HG02943 (cell line): Measurements from ENCODE around the gene SLC26A9.

Experiments
- ATAC-seq: cut with Tn5 transposase; IDR thresholded peaks from one replicate; pipeline ENCODE4 v1.9.1; 2021; ENCODE audit warnings: mild to moderate bottlenecking, low read depth, moderate library complexity; ENCODE audit not compliant: unreplicated experiment

SLC26A9 gene

DNA sequence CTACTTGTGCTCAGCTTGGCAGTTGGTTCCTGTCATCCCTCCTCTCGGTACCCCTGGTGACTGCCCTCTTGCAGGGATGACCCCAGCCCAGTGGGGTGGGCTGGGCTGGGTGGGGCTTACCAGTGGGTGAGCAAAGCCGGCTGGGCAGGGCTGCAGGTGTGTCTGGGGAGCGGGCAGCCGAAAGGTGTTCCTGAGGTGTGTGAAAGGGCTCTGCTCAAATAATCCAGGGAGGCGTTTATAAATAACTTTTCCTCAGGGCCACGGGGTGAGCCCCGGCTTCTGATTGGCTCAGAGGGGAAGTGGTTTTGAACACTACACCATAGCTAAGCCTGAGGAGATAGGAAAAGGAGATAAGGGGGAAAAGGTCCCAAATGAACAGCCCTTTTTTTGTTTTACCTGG lies at the start of gene SLC26A9:
Gene SLC26A9 (minus strand): TSS at position 212 of the 400 bp plus-strand sequence. CDS start 7,636 bp downstream, outside the sequence.
- ATAC-seq: no peak

GRCh38 chr1:205992218-205992882 lies 49.1 kb upstream of the SLC26A9 start:
- ATAC-seq: no peak

DNA sequence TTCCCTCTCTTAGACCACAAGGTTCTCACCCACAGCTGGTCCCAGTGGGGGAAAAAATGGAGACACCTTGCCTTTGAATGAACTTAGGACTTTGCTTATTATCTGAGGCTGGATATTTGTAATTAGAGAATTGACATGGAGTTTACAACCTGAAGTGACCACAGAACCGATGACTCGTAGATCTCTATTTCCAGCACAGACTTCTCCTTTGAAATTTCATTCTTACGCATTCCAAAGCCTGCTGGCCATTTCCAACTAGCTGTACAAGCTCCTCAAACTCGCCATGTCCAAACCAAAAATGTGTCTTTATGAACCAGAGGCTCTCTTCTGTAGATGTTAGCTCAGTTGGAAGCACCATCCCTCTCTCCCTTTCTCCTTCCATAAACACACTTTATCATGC lies 48.0 kb upstream of the SLC26A9 start:
- no peak for ATAC-seq

GRCh38 chr1:205990226-205990625 lies 47.0 kb upstream of the SLC26A9 start:
- ATAC-seq: no peak

DNA sequence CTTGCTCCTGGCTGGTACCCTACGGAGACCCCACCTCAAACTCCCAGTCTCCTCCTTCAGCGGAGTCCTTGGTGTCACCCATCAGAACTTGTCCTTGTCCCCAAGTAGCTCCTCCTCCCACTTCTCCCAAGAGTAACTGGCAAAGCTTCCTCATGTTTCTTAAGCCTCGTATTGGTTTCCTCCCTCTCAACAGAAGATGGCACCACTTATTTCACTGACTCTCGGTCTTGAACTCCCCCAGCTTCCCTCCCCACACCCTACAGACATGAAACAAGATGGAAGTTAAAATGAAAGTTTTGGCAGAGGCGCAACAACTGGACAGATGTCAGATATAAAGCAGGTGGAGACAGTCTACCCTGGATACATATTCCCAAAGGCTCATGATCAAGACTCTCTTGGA lies 46.5 kb upstream of the SLC26A9 start:
- ATAC-seq: no peak

DNA sequence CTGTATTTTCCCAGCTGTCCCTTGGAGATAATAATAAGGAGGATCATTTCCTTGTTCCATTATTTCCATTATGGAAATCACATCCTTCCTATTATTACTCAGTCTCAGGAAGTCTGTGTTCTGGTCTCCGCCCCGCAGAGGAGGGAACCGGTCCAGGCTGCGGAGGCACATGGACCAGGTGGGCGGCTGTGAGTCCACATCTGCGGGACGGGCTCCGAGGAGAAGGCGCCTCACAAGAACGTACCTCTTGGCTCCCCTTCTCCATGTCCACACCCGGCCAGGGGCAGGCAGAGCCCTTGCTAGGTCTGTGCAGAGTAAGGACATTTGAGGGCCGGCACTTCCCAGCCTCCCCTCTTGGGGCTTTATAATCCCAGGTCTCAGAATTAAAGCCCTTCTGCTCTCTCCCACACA lies 45.3 kb upstream of the SLC26A9 start:
- no peak for ATAC-seq

DNA sequence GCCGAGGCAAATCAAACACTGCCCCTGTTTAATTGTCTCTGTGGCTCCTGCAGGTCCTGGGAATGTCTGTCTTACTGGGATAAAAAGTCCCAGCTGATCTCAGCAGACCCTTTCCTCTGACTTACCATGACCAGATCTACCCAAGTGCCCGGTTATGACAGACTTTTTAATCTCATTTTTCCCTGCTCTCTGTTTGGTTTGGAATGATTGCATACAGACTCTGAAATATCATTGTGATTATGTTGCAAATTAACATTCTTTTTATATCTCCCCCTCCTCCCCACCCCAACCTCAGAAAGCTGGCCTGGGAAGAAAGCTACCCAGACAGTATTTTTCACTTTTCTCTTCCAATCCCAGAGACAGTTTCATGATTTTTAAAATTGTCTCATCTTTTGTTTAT lies 43.6 kb upstream of the SLC26A9 start:
- ATAC-seq: no peak

DNA sequence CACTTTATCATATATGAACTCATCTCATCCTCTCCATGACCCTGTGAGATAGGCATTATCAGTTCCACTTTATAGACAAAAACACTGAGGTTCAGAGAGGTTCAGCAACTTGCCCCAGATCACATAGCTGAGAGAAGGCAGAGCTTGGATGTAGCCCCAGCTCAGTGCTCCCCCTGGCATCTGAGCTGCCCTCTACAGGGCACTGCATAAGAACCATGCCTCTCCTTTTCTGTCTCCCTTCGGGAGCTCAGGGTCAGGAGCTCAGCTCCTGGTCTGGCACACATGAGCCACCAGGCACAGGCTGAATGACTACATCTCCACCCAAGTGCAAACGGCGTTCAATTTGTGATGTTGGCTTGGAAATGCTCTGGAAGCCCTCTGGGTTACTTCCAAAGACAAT lies 43.0 kb upstream of the SLC26A9 start:
- no peak for ATAC-seq

DNA sequence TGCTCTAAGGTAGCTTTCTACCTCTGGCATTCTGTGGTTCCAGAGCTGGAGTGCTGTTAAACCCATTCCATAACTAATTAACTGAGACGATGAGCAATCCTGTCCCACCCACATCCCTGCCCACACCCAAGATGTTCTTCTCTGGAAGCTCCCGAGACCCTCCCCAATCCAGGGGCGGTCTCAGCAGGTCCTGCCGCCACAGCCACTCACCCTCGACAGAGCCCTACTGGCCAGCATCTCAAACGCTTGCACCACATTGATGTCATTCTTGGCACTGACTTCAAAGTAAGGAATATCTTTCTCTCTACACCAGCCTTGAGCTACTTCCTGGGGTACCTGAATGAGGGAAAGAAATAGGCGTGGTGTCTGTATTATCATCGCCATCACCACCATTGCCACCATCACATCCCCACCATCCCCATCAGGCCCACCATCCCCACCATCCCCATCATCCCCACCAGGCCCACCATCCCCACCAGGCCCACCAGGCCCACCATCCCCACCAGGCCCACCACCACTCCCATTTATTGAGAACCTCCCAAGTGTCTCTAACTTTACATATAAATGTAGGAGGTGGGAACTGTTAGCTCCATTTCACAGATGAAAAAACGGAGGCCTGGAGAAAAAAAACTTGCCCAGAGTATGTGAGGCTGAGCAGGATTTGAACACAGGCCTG lies 42.2 kb upstream of the SLC26A9 start:
- ATAC-seq: no peak

DNA sequence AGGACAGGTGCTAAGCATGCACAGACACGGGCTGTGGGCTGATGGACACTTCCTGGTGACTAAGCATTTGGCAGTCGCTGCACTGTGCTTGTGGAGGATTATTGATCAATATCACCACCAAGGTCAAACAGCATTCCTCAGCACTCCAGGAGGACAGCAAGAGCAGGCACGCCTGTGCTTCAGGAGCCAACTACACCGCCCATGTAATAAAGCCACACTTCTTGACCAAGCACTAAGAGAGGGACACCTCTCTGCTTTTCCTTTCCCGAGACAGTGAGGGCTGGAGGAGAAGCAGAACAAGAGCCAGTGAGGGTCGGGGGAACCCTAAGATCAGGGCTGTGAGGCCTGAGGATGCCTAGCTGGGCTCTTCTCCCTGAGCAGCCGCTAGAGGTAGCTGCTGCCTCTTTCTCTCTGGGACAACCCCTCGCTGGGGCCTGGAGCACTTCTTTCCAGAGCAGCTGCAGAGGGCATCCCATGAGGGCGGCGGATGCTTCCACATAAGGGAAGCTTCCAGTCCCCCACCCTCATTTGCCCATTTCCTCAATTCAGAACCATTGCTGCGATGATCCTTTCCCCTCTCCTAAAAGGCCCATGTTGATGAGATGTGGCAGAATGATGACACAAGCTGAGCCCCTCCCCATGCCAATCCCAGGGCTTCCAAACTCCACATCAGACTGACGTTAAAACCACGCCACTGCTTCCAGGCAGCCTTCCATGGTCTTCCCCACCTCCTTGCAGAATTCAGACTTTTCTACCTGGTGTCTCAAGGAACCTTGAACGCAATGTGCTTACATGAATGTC lies 40.9 kb upstream of the SLC26A9 start:
- ATAC-seq: no peak

GRCh38 chr1:205981257-205981656 lies 38.0 kb upstream of the SLC26A9 start:
- ATAC-seq: no peak

DNA sequence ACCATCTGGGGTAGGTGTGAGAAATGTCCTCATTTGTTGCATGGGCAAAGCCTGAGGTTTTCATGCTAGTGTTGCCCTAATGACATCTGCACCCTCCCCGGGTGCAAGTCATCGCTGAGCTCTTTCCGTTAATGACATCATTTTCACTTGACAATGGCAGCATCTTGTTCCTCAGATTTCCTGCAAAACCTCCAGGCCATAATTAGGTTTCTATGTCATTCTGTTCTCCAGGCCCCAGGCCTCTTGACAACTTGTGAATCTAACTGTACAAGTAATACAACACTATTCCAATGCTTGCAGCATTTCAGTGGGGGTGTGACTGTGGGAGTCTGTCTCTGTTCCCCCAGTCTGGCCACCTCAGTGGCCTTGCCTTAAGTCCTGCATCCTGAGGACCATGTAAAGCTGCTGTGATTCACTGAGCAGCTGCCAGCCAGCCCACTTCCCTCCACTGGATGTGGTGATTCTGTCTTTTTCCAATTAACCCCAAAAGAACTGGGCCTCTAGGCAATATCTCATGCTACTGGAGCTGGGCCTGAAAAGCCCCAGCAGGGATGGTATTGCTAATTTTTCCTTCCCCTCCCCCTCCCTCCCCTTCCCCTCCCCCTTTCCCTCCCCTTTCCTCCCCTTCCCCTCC lies 37.1 kb upstream of the SLC26A9 start:
- ATAC-seq: no peak

DNA sequence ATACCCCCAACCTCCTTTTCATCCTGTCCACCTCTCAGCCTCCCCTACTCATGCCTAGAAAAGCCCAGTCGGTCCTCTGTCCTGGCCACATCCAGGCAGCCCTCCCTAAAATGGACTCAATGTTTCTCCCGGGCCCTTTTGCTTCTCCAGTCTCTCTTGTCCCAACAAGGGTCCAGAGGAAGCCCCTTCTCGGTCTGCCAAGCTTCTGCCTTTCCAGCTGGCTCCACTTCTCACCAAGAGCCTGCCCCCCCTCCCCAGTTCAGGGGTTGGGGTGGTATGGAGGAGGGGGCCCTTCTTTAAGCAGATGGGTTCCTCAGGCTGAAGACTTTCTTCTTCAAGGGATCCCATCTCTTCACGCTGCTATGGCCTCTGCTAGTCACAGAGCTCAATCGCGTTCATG lies 36.0 kb upstream of the SLC26A9 start:
- ATAC-seq: no peak

DNA sequence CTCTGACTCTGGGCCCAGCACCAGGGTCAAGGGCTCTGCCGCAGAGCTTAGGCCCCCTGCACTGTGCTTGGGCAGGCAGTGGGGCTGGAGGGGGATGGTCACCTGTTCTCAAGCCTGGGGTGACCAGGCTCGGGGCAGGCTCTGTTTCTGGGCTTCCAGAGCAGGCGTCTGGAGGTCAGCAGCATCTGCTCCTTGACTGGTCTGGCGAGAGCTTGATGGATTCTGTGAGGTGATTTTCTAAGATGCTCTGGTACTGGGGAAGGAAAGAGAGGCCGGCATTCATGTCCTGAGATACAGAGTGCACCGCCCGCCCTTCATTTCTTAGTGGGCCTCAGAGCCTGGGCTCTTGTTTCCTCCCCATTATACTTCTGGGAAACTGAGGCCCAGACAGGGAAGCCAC lies 35.4 kb upstream of the SLC26A9 start:
- no peak for ATAC-seq

DNA sequence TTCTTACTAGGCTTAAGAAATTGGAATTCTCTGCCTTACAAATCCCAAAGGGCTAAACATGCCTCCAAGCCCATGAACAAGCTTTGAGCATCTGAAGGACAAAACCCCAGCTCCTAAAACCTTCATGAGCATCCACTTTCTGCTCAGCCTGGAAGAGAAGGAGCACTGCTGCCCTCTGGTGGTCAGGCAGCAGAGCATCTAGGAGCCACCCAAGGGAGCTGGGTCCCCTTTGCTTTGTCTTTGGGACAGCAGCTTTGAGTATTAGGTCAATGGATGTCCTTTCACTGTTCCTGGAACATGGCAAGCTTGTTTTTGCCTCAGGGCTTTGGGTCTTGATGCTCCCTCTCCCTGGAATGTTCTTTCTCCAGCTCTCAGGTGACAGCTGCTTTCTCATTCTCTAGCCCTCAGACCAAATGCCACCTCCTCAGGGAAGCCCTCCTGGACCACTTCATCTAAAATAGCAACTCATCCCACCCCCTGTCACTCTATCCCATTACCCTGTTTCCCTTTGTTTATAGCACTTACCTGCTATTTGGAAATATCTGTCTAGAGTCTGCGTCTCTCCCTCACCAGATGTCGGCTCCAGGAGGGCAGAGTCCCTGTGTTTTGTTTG lies 34.3 kb upstream of the SLC26A9 start:
- ATAC-seq: no peak

GRCh38 chr1:205976708-205977401 lies 33.6 kb upstream of the SLC26A9 start:
- ATAC-seq: no peak

- ATAC-seq: no peak
Measured at GRCh38 chr1:205976036-205976435, 32.8 kb upstream of the SLC26A9 start.

- no peak for ATAC-seq
Measured at GRCh38 chr1:205975387-205975998, 32.2 kb upstream of the SLC26A9 start.

GRCh38 chr1:205974712-205975111 lies 31.5 kb upstream of the SLC26A9 start:
- ATAC-seq: no peak
